HG02840 (cell line): ENCODE data around the gene GRB14.

ENCODE experiments used
- ATAC-seq: cut with Tn5 transposase; IDR thresholded peaks from one replicate; pipeline ENCODE4 v1.9.1; 2021; ENCODE audit warnings: mild to moderate bottlenecking, moderate library complexity, moderate number of reproducible peaks; ENCODE audit not compliant: unreplicated experiment, low FRiP score

Gene GRB14

GRCh38 chr2:164617466-164617865 lies 3.8 kb downstream of the GRB14 start:
- ATAC-seq = no peak

GRCh38 chr2:164613321-164613982 lies 7.8 kb downstream of the GRB14 start:
- ATAC-seq = no peak

GRCh38 chr2:164609790-164610189 lies 11.5 kb downstream of the GRB14 start:
- ATAC-seq = no peak

- no peak for ATAC-seq
Measured at GRCh38 chr2:164606557-164606956, 14.7 kb downstream of the GRB14 start.

- ATAC-seq = no peak
Measured at GRCh38 chr2:164605295-164605694, 16.0 kb downstream of the GRB14 start.

GRCh38 chr2:164600763-164601162 lies 20.5 kb downstream of the GRB14 start:
- no peak for ATAC-seq

GRCh38 chr2:164599954-164600589 lies 21.2 kb downstream of the GRB14 start:
- ATAC-seq = peak; percentile 97

- no peak for ATAC-seq
Measured at GRCh38 chr2:164597983-164598382, 23.3 kb downstream of the GRB14 start.

- no peak for ATAC-seq
Measured at GRCh38 chr2:164595031-164595430, 26.3 kb downstream of the GRB14 start.

- no peak for ATAC-seq
Measured at GRCh38 chr2:164593959-164594358, 27.3 kb downstream of the GRB14 start.

- no peak for ATAC-seq
Measured at GRCh38 chr2:164593541-164593940, 27.7 kb downstream of the GRB14 start.

- ATAC-seq = no peak
Measured at GRCh38 chr2:164589522-164589921, 31.8 kb downstream of the GRB14 start.

- no peak for ATAC-seq
Measured at GRCh38 chr2:164581050-164581449, 40.2 kb downstream of the GRB14 start.

GRCh38 chr2:164574931-164575330 lies 46.4 kb downstream of the GRB14 start:
- no peak for ATAC-seq

- ATAC-seq = no peak
Measured at GRCh38 chr2:164570475-164570874, 50.8 kb downstream of the GRB14 start.

- ATAC-seq = no peak
Measured at GRCh38 chr2:164569378-164569777, 51.9 kb downstream of the GRB14 start.

GRCh38 chr2:164568317-164568716 lies 53.0 kb downstream of the GRB14 start:
- no peak for ATAC-seq

- no peak for ATAC-seq
Measured at GRCh38 chr2:164567335-164567989, 53.8 kb downstream of the GRB14 start.

GRCh38 chr2:164565359-164565758 lies 55.9 kb downstream of the GRB14 start:
- ATAC-seq = no peak

- no peak for ATAC-seq
Measured at GRCh38 chr2:164562666-164563065, 58.6 kb downstream of the GRB14 start.

- ATAC-seq = no peak
Measured at GRCh38 chr2:164561991-164562390, 59.3 kb downstream of the GRB14 start.

GRCh38 chr2:164561416-164561815 lies 59.9 kb downstream of the GRB14 start:
- no peak for ATAC-seq
